H1 (cell line): ENCODE measurements around the gene ARPC4. TPM values are rescaled to one million over a fixed set of nuclear protein-coding genes. Genes with fewer than 3 reads are reported as not detected.

ENCODE experiments used
- CTCF ChIA-PET: fragments of 300-600 bp; sonication (Branson Sonifier 250); formaldehyde crosslinking; loops from one replicate; lab custom pipeline; 2021; ENCODE audit not compliant: partially characterized antibody; lab: Charles Lee
- POLR2A ChIA-PET: fragments of 300-600 bp; sonication (Branson Sonifier 250); formaldehyde crosslinking; loops from one replicate; lab custom pipeline; 2021; ENCODE audit warnings: inconsistent platforms; ENCODE audit not compliant: partially characterized antibody; lab: Charles Lee
- DNase-seq, 2 experiments: peaks; one replicate each; pipeline versions ENCODE4 v3.0.0 to v3.0.0-alpha.2; 2010 to 2022; ENCODE audit warnings: low spot score in 2 of 2, low read depth in 1 of 2, mixed read lengths in 1 of 2
- FAIRE-seq: peaks from 2 replicates; lab custom pipeline; 2011; peaks lifted over from hg19 to GRCh38; lab: Jason Lieb, UNC
- H2AFZ ChIP-seq: 2 replicates; pipeline ENCODE4 v1.8.1; 2012; ENCODE audit warnings: low read length, inconsistent platforms
- H2AK5ac ChIP-seq: 2 replicates; pipeline ENCODE4 v1.6.1; 2013; ENCODE audit warnings: low read depth, low read length
- H2BK120ac ChIP-seq: replicated peaks from 2 replicates; pipeline ENCODE3; 2013; ENCODE audit warnings: low read depth, low read length, inconsistent platforms
- H2BK12ac ChIP-seq: 2 replicates; pipeline ENCODE4 v1.6.1; 2013; ENCODE audit warnings: low read depth, low read length
- H2BK15ac ChIP-seq: 2 replicates; pipeline ENCODE4 v1.6.1; 2013; ENCODE audit warnings: low read length
- H2BK20ac ChIP-seq: 2 replicates; pipeline ENCODE4 v1.6.1; 2013; ENCODE audit warnings: low read length
- H2BK5ac ChIP-seq: 2 replicates; pipeline ENCODE4 v1.6.1; 2013; ENCODE audit warnings: low read depth, low read length
- H3K14ac ChIP-seq: 2 replicates; pipeline ENCODE4 v1.6.1; 2013; ENCODE audit warnings: inconsistent platforms; ENCODE audit not compliant: insufficient read length
- H3K18ac ChIP-seq: 2 replicates; pipeline ENCODE4 v1.6.1; 2013; ENCODE audit warnings: low read length; ENCODE audit errors: extremely low read depth
- H3K23ac ChIP-seq: 2 replicates; pipeline ENCODE4 v1.6.1; 2013; ENCODE audit warnings: inconsistent platforms; ENCODE audit not compliant: insufficient read length
- H3K23me2 ChIP-seq: 2 replicates; pipeline ENCODE4 v1.6.1; 2013; ENCODE audit warnings: low read depth, low read length
- H3K27ac ChIP-seq: 2 replicates; pipeline ENCODE4 v1.6.1; 2011; ENCODE audit warnings: low read depth, low read length, inconsistent platforms
- H3K27me3 ChIP-seq, 4 experiments: replicated peaks in 1 of 4; 1 replicate in 1 of 4; 2 replicates in 3 of 4; pipeline versions ENCODE4 v1.6.1 to v1.8.1; 2011 to 2013; ENCODE audit warnings: low read length in 3 of 4, mild to moderate bottlenecking in 3 of 4, inconsistent platforms in 2 of 4, mixed read lengths in 2 of 4, moderate library complexity in 1 of 4; ENCODE audit not compliant: control insufficient read depth in 3 of 4, insufficient read depth in 3 of 4; ENCODE audit errors: extremely low read depth in 1 of 4
- H3K36me3 ChIP-seq, 4 experiments: 2 replicates each; pipeline versions ENCODE4 v1.6.1 to v1.8.1; 2011 to 2013; ENCODE audit warnings: mild to moderate bottlenecking in 4 of 4, low read length in 3 of 4, moderate library complexity in 2 of 4, control low read depth in 1 of 4, inconsistent platforms in 1 of 4; ENCODE audit not compliant: insufficient read depth in 4 of 4, control insufficient read depth in 2 of 4
- H3K4ac ChIP-seq: replicated peaks from 2 replicates; pipeline ENCODE3; 2013; ENCODE audit warnings: low read length, low read depth, mixed read lengths, inconsistent platforms; ENCODE audit not compliant: insufficient read length
- H3K4me1 ChIP-seq, 4 experiments: replicated peaks in 1 of 4; 1 replicate in 1 of 4; 2 replicates in 3 of 4; pipeline versions ENCODE4 v1.6.1 to v1.8.1; 2011 to 2013; ENCODE audit warnings: low read length in 3 of 4, inconsistent platforms in 2 of 4, mixed read lengths in 1 of 4; ENCODE audit not compliant: insufficient read depth in 4 of 4, control insufficient read depth in 3 of 4
- H3K4me2 ChIP-seq, 2 experiments: 2 replicates each; pipeline versions ENCODE4 v1.6.1 to v1.8.1; 2011 to 2013; ENCODE audit warnings: low read depth in 2 of 2, low read length in 2 of 2, control low read depth in 1 of 2, inconsistent platforms in 1 of 2, mild to moderate bottlenecking in 1 of 2; ENCODE audit not compliant: insufficient read depth in 1 of 2
- H3K4me3 ChIP-seq, 4 experiments: fragments of 200-600, 300-600 bp in 1 of 4; sonication (generic), shearing (Covaris generic), sonication (Bioruptor Twin) in 1 of 4; 2 replicates each; pipeline versions ENCODE4 v1.5.1 to v1.8.1; 2011 to 2016; ENCODE audit warnings: low read length in 4 of 4, low read depth in 3 of 4, control low read depth in 2 of 4, inconsistent platforms in 2 of 4, mild to moderate bottlenecking in 2 of 4, mixed read lengths in 1 of 4, moderate library complexity in 1 of 4; ENCODE audit not compliant: insufficient read depth in 2 of 4; ENCODE audit errors: extremely low read depth in 1 of 4
- H3K56ac ChIP-seq: replicated peaks from 2 replicates; pipeline ENCODE3; 2013; ENCODE audit warnings: low read depth, mild to moderate bottlenecking, mixed read lengths, low read length, inconsistent platforms; ENCODE audit not compliant: insufficient read length
- H3K79me1 ChIP-seq: 2 replicates; pipeline ENCODE4 v1.6.1; 2013; ENCODE audit warnings: low read depth, low read length, control low read depth
- H3K79me2 ChIP-seq, 2 experiments: 2 replicates each; pipeline versions ENCODE4 v1.6.1 to v1.8.1; 2012 to 2013; ENCODE audit warnings: low read length in 2 of 2, mild to moderate bottlenecking in 2 of 2, inconsistent platforms in 1 of 2; ENCODE audit not compliant: insufficient read depth in 2 of 2, control insufficient read depth in 1 of 2
- H3K9ac ChIP-seq, 4 experiments: replicated peaks in 1 of 4; 1 replicate in 1 of 4; 2 replicates in 3 of 4; pipeline versions ENCODE4 v1.6.1 to v1.8.1; 2011 to 2013; ENCODE audit warnings: low read depth in 3 of 4, low read length in 3 of 4, control low read depth in 2 of 4, mild to moderate bottlenecking in 2 of 4, moderate library complexity in 2 of 4, inconsistent platforms in 1 of 4; ENCODE audit errors: extremely low read depth in 1 of 4
- H3K9me3 ChIP-seq, 2 experiments: 2 replicates each; pipeline versions ENCODE4 v1.6.1 to v1.8.1; 2012 to 2013; ENCODE audit warnings: mild to moderate bottlenecking in 2 of 2, moderate library complexity in 2 of 2, control low read depth in 1 of 2, inconsistent platforms in 1 of 2, low read depth in 1 of 2, low read length in 1 of 2, mixed read lengths in 1 of 2; ENCODE audit not compliant: insufficient read depth in 2 of 2
- H4K20me1 ChIP-seq, 2 experiments: replicated peaks in 1 of 2; 2 replicates each; pipeline versions ENCODE3 to v1.8.1; 2011 to 2013; ENCODE audit warnings: inconsistent platforms in 2 of 2, low read length in 2 of 2, mild to moderate bottlenecking in 1 of 2; ENCODE audit not compliant: insufficient read depth in 2 of 2, control insufficient read depth in 1 of 2
- H4K5ac ChIP-seq: 2 replicates; pipeline ENCODE4 v1.6.1; 2013; ENCODE audit warnings: low read length, low read depth, mixed read lengths, inconsistent platforms; ENCODE audit not compliant: insufficient read length
- H4K8ac ChIP-seq: 2 replicates; pipeline ENCODE4 v1.8.0; 2013; ENCODE audit warnings: mild to moderate bottlenecking, moderate library complexity, low read length, inconsistent platforms; ENCODE audit not compliant: insufficient read depth; ENCODE audit errors: extremely low read depth
- H4K91ac ChIP-seq: replicated peaks from 2 replicates; pipeline ENCODE3; 2013; ENCODE audit warnings: low read length, mixed read lengths, inconsistent platforms; ENCODE audit not compliant: insufficient read length
- NRF1 ChIP-seq: IDR thresholded peaks from 2 replicates; pipeline ENCODE4 v1.6.1; 2011; ENCODE audit warnings: mild to moderate bottlenecking, low read depth, low read length, improper control_type of control experiment
- POLR2AphosphoS5 ChIP-seq: IDR thresholded peaks from 2 replicates; pipeline ENCODE4 v1.6.1; 2011; ENCODE audit warnings: low read depth, low read length
- RAD21 ChIP-seq, 2 experiments: IDR thresholded peaks in 1 of 2; conservative IDR thresholded peaks in 1 of 2; 2 replicates each; pipeline ENCODE4 v1.6.1; 2011; ENCODE audit warnings: low read depth in 2 of 2, low read length in 2 of 2, improper control_type of control experiment in 1 of 2, inconsistent platforms in 1 of 2, mild to moderate bottlenecking in 1 of 2, moderate library complexity in 1 of 2
- USF2 ChIP-seq: IDR thresholded peaks from 2 replicates; pipeline ENCODE4 v1.6.1; 2011; ENCODE audit warnings: low read length, improper control_type of control experiment
- WGBS, 2 experiments: shearing (Covaris generic) in 1 of 2; methylation state at CpG; one replicate each; pipeline versions ENCODE4 v1.1.6 to v1.1.7; 2013 to 2015; ENCODE audit warnings: low lambda C conversion rate in 2 of 2, mixed read lengths in 2 of 2, inconsistent platforms in 1 of 2, low coverage in 1 of 2, missing lambda C conversion rate in 1 of 2; ENCODE audit not compliant: insufficient replicate concordance in 2 of 2, insufficient coverage in 1 of 2, insufficient read length in 1 of 2; ENCODE audit errors: extremely low coverage in 1 of 2, missing lambda C conversion rate in 1 of 2; 5-methylcytosine and 5-hydroxymethylcytosine counted together
- polyA plus RNA-seq, 7 experiments: library from polyadenylated mRNA; depleted of rRNA in 3 of 7; stranded (reverse) in 5 of 7; unstranded in 2 of 7; fragments of >200 nt in 5 of 7; fragments of 200-250 nt in 2 of 7; gene quantifications; 1 replicate in 5 of 7; 2 replicates in 1 of 7; 4 replicates in 1 of 7; pipeline versions ENCODE4 v1.2.1 to v1.2.3, GENCODE V29; 2011 to 2013; ENCODE audit warnings: missing spikeins in 2 of 7, mixed read lengths in 2 of 7
- total RNA-seq: library from RNA; stranded (reverse); fragmentation: NEBNext Ultra II Directional; extraction: Animal tissue kit (Norgen Biotek cat#: 25700); gene quantifications from 2 replicates; pipeline ENCODE4 v1.2.1, GENCODE V29; 2021
- TF ChIP-seq, protein P1 (sequence below), 3 experiments: IDR thresholded peaks; 1 replicate in 2 of 3; 2 replicates in 1 of 3; pipeline versions ENCODE4 v1.5.1 to v1.6.1; 2011; ENCODE audit warnings: low read length in 3 of 3, mild to moderate bottlenecking in 3 of 3, inconsistent platforms in 2 of 3, low read depth in 1 of 3, moderate library complexity in 1 of 3; ENCODE audit not compliant: insufficient read depth in 1 of 3; ENCODE audit errors: control extremely low read depth in 1 of 3

Gene ARPC4
- total and polyA plus RNA-seq, 2 of the 8 experiments (the other 6 are each of a cell fraction or from before 2014, with no cell fraction given) = 138 to 154 TPM

DNA sequence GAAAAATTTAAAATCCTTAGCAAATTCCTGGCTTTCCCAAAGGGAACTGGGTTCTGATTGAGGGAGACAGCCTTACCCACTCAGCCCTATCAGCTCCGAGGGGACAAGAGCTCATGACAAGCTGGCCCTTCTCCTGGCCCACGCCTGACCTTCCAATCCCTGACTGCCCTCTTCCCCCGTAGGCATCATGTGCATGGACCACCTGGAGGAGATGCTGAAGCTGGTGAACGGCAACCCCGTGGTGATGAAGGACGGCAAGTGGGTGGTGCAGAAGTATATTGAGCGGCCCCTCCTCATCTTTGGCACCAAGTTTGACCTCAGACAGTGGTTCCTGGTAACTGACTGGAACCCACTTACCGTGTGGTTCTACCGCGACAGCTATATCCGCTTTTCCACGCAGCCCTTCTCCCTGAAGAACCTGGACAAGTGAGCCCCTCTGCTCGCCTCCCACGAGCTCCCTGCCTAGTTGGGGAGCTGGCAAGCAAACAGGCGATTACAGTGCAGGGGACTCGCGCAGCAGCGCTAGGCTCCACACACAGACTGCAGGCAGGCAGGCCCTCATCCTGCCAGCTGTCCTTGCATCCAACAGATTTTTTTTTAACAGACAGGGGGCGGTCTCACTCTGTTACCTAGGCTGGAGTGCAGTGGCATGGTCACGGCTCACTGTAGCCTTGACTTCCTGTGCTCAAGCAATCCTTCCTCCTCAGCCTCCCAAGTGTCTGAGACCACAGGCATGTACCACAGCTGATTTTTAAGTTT is 34.1 kb downstream of the ARPC4 start:
- peak overlapping the region; percentile 26; the same call in 1 of the 2 replicates for H2BK5ac ChIP-seq
- POLR2A ChIA-PET = interaction anchor here (1.3 to 1.8 kb wide), 4 partner anchors 9 to 128 kb away, joined by 3 to 10 read pairs (median 4); no protein-coding TSS in a partner anchor
- no peak overlapping the region for H2BK20ac ChIP-seq
- no peak overlapping the region for H4K8ac ChIP-seq
- H3K14ac ChIP-seq = no peak overlapping the region
- 78% methylated on average over 20 of the region's 20 CpGs; no CpG with 5 or more reads in 1 of the 2 experiments for WGBS, 2 experiments
- no peak overlapping the region for H3K27ac ChIP-seq
- H4K5ac ChIP-seq = no peak overlapping the region
- no peak overlapping the region for H2AK5ac ChIP-seq
- H3K36me3 ChIP-seq = no peaks in the 10 kb centered on the region
- CTCF ChIA-PET = interaction anchor here (0.6 to 7.9 kb wide), 30 partner anchors 12 to 365 kb away, joined by 3 to 74 read pairs (median 4); partner anchors contain the start of genes IL17RE and PRRT3
- FAIRE-seq (no peak), DNase-seq (peak in 1 of 2 experiments; percentile 74)
- no peak overlapping the region for H3K56ac ChIP-seq
- no peak overlapping the region for H3K9ac ChIP-seq
- H3K4me2 ChIP-seq = no peak overlapping the region
- H3K9me3 ChIP-seq = no peaks in the 10 kb centered on the region
- H3K27me3 ChIP-seq = no peaks in the 10 kb centered on the region; a peak in 1 of 7 replicates
- H4K91ac ChIP-seq = no peak overlapping the region
- no peaks in the 10 kb centered on the region for H3K79me2 ChIP-seq
- no peaks in the 10 kb centered on the region for H3K79me1 ChIP-seq
- H3K4me1 ChIP-seq = peaks cover 0 to 5% (median 2%) of the 10 kb centered on the region in 4 experiments; a peak in 2 of 7 replicates
- no peak overlapping the region for H2BK15ac ChIP-seq
- H3K4me3 ChIP-seq = no peak overlapping the region
- no peak overlapping the region for H3K4ac ChIP-seq
- no peak overlapping the region; the same call in 1 of the 2 replicates for H2BK12ac ChIP-seq
- no peaks in the 10 kb centered on the region for H4K20me1 ChIP-seq
- H3K23me2 ChIP-seq = no peaks in the 10 kb centered on the region
- H3K23ac ChIP-seq = no peak overlapping the region
- no peak overlapping the region for H2AFZ ChIP-seq
- no peak overlapping the region for H3K18ac ChIP-seq
- H2BK120ac ChIP-seq = no peak overlapping the region
- TF ChIP-seq, protein P1, sequence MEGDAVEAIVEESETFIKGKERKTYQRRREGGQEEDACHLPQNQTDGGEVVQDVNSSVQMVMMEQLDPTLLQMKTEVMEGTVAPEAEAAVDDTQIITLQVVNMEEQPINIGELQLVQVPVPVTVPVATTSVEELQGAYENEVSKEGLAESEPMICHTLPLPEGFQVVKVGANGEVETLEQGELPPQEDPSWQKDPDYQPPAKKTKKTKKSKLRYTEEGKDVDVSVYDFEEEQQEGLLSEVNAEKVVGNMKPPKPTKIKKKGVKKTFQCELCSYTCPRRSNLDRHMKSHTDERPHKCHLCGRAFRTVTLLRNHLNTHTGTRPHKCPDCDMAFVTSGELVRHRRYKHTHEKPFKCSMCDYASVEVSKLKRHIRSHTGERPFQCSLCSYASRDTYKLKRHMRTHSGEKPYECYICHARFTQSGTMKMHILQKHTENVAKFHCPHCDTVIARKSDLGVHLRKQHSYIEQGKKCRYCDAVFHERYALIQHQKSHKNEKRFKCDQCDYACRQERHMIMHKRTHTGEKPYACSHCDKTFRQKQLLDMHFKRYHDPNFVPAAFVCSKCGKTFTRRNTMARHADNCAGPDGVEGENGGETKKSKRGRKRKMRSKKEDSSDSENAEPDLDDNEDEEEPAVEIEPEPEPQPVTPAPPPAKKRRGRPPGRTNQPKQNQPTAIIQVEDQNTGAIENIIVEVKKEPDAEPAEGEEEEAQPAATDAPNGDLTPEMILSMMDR (IDR thresholded peaks at IDR 0.05; ENCODE audit: control extremely low read depth in 1 of 3, insufficient read depth in 1 of 3, low read depth in 1 of 3, low read length in 3 of 3) = peak; percentile 55 to 72 (median 72)
- TF ChIP-seq NRF1 (no peak), RAD21 (IDR thresholded peaks at IDR 0.05 in 1 of 2, conservative IDR thresholded peaks at IDR 0.05 in 1 of 2; ENCODE audit: low read depth in 2 of 2, low read length in 2 of 2) (peak; percentile 67 to 76), POLR2AphosphoS5 (0 out of 2 replicates have a peak, but pooled peaks have one; percentile 22), USF2 (peak; percentile 28; the same call in 1 of the 2 replicates)
